Kidney epithelial cell (primary cell): ENCODE measurements around the gene RPRM. TPM values are rescaled to one million over a fixed set of nuclear protein-coding genes. Genes with fewer than 3 reads are reported as not detected.

ENCODE experiments used
- DNase-seq: peaks from one replicate; pipeline ENCODE4 v3.0.0-alpha.2; 2010; ENCODE audit warnings: low read depth
- H3K27me3 ChIP-seq: 2 replicates; pipeline ENCODE4 v1.6.0; 2011; ENCODE audit warnings: low read length; ENCODE audit not compliant: control insufficient read depth, insufficient read depth
- H3K36me3 ChIP-seq: 2 replicates; pipeline ENCODE4 v1.5.1; 2011; ENCODE audit warnings: low read length; ENCODE audit not compliant: control insufficient read depth, insufficient read depth
- H3K4me3 ChIP-seq: 2 replicates; pipeline ENCODE4 v1.5.1; 2011; ENCODE audit warnings: low read depth, mild to moderate bottlenecking, control low read depth, low read length
- CTCF ChIP-seq: IDR thresholded peaks from 2 replicates; pipeline ENCODE4 v1.5.1; 2011; ENCODE audit warnings: mild to moderate bottlenecking, moderate library complexity, low read length, control low read depth, inconsistent platforms; ENCODE audit not compliant: insufficient read depth, poor library complexity, severe bottlenecking
- total RNA-seq: library from RNA; depleted of rRNA; stranded (reverse); fragments of >200 nt; gene quantifications from 2 replicates; pipeline ENCODE4 v1.2.3, GENCODE V29; 2015

RPRM gene
- total RNA-seq, 1 donor from 2014 or later = 2.1 TPM

- TF ChIP-seq CTCF = no peak
- no peak for DNase-seq
- Histone ChIP-seq H3K4me3 (no peak overlapping the region), H3K36me3 (no peaks in the 10 kb centered on the region), H3K27me3 (peaks cover 15% of the 10 kb centered on the region)
Measured at GRCh38 chr2:153470867-153471266, 7.7 kb downstream of the RPRM start.

- no peak overlapping the region for H3K4me3 ChIP-seq
- DNase-seq = no peak
- no peaks in the 10 kb centered on the region for H3K36me3 ChIP-seq
- no peak for TF ChIP-seq CTCF
- H3K27me3 ChIP-seq = no peaks in the 10 kb centered on the region
Measured at GRCh38 chr2:153464395-153464794, 14.2 kb downstream of the RPRM start.

- no peak overlapping the region for H3K4me3 ChIP-seq
- no peak for DNase-seq
- no peaks in the 10 kb centered on the region for H3K36me3 ChIP-seq
- TF ChIP-seq CTCF = no peak
- no peaks in the 10 kb centered on the region for H3K27me3 ChIP-seq
Measured at GRCh38 chr2:153462338-153462859, 16.2 kb downstream of the RPRM start.

GRCh38 chr2:153461453-153461852 lies 17.1 kb downstream of the RPRM start:
- DNase-seq = no peak
- Histone ChIP-seq H3K27me3 (no peaks in the 10 kb centered on the region), H3K4me3 (no peak overlapping the region), H3K36me3 (no peaks in the 10 kb centered on the region)
- no peak for TF ChIP-seq CTCF

- Histone ChIP-seq H3K27me3 (no peaks in the 10 kb centered on the region), H3K36me3 (no peaks in the 10 kb centered on the region), H3K4me3 (no peak overlapping the region)
- DNase-seq = no peak
- TF ChIP-seq CTCF = no peak
Measured at GRCh38 chr2:153455861-153456260, 22.7 kb downstream of the RPRM start.

- Histone ChIP-seq H3K27me3 (no peaks in the 10 kb centered on the region), H3K36me3 (no peaks in the 10 kb centered on the region), H3K4me3 (no peak overlapping the region)
- TF ChIP-seq CTCF = no peak
- no peak for DNase-seq
Measured at GRCh38 chr2:153455403-153455802, 23.2 kb downstream of the RPRM start.
